ENCODE results near the gene GCFC2. TPM values are rescaled to one million over a fixed set of nuclear protein-coding genes. Genes with fewer than 3 reads are reported as not detected.

Gene GCFC2
- total and polyA plus RNA-seq, 2 experiments from 2014 or later, result 15.5 to 28.8 TPM

DNA sequence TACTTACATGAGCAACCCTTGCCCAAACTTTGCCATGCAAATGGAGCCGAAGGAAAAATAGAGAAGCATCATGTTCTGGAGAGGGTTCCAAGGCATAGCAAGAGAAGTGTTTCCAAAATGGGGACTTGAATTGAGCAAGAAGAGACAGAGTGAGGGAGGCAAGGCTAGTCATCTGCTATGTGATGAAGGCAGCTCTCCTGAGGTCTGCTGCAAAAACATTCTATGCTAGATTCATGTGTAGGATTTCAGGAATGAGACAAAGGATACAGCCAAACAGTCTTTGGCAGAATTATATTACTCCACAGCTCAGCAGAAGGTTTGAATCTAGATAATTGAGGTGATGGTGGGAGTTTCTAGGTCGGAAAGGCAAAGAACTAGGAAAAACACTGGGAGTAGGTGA lies 88.2 kb downstream of the GCFC2 start:
- Histone ChIP-seq H3K4me2 (no peak overlapping the region), H3K4me3 (no peak overlapping the region), H3K79me2 (no peaks in the 10 kb centered on the region), H2AFZ (no peak overlapping the region), H3K4me1 (ENCODE audit: insufficient read depth) (no peaks in the 10 kb centered on the region), H3K27me3 (no peaks in the 10 kb centered on the region), H4K20me1 (ENCODE audit: insufficient read depth, poor library complexity, severe bottlenecking) (no peaks in the 10 kb centered on the region), H3K27ac (no peak overlapping the region), H3K36me3 (replicated peaks; ENCODE audit: insufficient read depth, low read depth) (no peaks in the 10 kb centered on the region), H3K9me3 (ENCODE audit: low read depth) (no peaks in the 10 kb centered on the region), H3K9me2 (replicated peaks; ENCODE audit: insufficient read depth) (no peaks in the 10 kb centered on the region)
- 65% methylated on average over 2 of the region's 2 CpGs for WGBS (ENCODE audit: low lambda C conversion rate, missing lambda C conversion rate)
- no peak for DNase-seq (ENCODE audit: low spot score)
- TF ChIP-seq EZH2phosphoT487 (IDR thresholded peaks at IDR 0.05; ENCODE audit: low read depth, severe bottlenecking, unreplicated experiment), result no peak
- TF ChIP-seq EZH2 (IDR thresholded peaks at IDR 0.05; ENCODE audit: borderline replicate concordance), result no peak
- TF ChIP-seq, protein P1, sequence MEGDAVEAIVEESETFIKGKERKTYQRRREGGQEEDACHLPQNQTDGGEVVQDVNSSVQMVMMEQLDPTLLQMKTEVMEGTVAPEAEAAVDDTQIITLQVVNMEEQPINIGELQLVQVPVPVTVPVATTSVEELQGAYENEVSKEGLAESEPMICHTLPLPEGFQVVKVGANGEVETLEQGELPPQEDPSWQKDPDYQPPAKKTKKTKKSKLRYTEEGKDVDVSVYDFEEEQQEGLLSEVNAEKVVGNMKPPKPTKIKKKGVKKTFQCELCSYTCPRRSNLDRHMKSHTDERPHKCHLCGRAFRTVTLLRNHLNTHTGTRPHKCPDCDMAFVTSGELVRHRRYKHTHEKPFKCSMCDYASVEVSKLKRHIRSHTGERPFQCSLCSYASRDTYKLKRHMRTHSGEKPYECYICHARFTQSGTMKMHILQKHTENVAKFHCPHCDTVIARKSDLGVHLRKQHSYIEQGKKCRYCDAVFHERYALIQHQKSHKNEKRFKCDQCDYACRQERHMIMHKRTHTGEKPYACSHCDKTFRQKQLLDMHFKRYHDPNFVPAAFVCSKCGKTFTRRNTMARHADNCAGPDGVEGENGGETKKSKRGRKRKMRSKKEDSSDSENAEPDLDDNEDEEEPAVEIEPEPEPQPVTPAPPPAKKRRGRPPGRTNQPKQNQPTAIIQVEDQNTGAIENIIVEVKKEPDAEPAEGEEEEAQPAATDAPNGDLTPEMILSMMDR (IDR thresholded peaks at IDR 0.05; ENCODE audit: poor library complexity), result no peak

DNA sequence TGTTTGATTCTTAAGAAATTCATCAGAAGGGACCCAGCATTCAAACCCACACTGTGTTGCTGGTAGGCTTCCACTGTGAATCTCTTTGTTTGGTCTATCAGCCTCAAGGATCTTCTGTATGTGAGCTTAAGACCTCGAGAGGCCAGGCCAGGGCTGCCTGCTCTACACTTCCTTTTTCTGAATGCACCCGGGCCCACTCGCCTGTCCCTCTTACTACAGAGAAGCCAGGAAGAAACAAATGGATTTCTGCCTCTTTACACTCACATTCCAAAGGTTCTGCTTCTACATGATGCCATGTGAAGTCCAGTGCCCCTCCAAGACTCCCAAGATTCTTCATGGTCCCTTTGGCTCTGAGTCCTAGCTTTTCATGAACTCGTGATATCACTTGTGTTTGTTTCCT lies 89.5 kb downstream of the GCFC2 start:
- no peak overlapping the region for H2AFZ ChIP-seq
- no peaks in the 10 kb centered on the region for H3K4me1 ChIP-seq (ENCODE audit: insufficient read depth)
- DNase-seq (ENCODE audit: low spot score), result no peak
- TF ChIP-seq, protein P1 (IDR thresholded peaks at IDR 0.05; ENCODE audit: poor library complexity), result no peak
- TF ChIP-seq EZH2phosphoT487 (IDR thresholded peaks at IDR 0.05; ENCODE audit: low read depth, severe bottlenecking, unreplicated experiment) (no peak), EZH2 (IDR thresholded peaks at IDR 0.05; ENCODE audit: borderline replicate concordance) (no peak)
- H3K27ac ChIP-seq, result no peak overlapping the region
- H3K9me3 ChIP-seq (ENCODE audit: low read depth), result no peaks in the 10 kb centered on the region
- no peaks in the 10 kb centered on the region for H3K36me3 ChIP-seq (replicated peaks; ENCODE audit: insufficient read depth, low read depth)
- no peak overlapping the region for H3K4me3 ChIP-seq
- H3K9me2 ChIP-seq (replicated peaks; ENCODE audit: insufficient read depth), result no peaks in the 10 kb centered on the region
- no peaks in the 10 kb centered on the region for H3K27me3 ChIP-seq
- H3K79me2 ChIP-seq, result no peaks in the 10 kb centered on the region
- H3K4me2 ChIP-seq, result no peak overlapping the region
- 78% methylated on average over 4 of the region's 4 CpGs for WGBS (ENCODE audit: low lambda C conversion rate, missing lambda C conversion rate)
- H4K20me1 ChIP-seq (ENCODE audit: insufficient read depth, poor library complexity, severe bottlenecking), result no peaks in the 10 kb centered on the region

DNA sequence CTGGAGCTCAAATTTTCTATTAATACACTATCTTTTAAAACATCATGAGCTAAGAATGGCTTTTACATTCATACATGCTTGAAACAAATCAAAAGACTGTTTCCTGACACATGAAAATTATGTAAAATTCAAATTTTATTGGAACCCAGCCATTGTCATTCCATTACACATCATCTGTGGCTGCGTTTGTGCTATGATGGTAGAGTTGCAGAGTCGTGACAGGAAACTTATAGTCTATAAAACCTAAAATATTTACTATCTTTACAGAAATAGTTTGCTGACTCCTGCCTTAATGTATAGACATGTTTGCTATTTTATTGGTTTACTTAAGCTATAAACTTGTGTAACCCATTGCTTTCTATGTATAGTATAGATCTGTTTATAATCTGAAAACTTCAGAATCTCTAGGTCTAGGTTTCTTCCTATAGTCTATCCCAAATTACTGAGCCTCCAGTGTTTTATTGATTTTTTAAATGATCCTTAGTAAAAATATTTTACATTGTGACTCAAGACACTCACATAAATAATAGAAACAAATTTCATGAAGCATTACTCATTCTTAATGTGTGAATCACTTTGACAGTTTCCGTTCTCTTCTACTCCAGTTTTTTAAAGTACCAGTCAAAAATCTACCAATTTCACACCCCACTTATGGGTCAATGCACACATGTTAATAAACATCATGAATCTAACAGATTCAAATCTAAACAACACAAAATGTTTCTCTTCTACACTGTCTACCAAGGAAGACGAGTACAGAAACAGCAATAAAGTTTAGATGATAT lies 90.6 kb downstream of the GCFC2 start:
- no peak overlapping the region for H2AFZ ChIP-seq
- no peaks in the 10 kb centered on the region for H4K20me1 ChIP-seq (ENCODE audit: insufficient read depth, poor library complexity, severe bottlenecking)
- no peaks in the 10 kb centered on the region for H3K9me2 ChIP-seq (replicated peaks; ENCODE audit: insufficient read depth)
- H3K9me3 ChIP-seq (ENCODE audit: low read depth), result no peaks in the 10 kb centered on the region
- DNase-seq (ENCODE audit: low spot score), result no peak
- H3K4me2 ChIP-seq, result no peak overlapping the region
- no peaks in the 10 kb centered on the region for H3K4me1 ChIP-seq (ENCODE audit: insufficient read depth)
- 66% methylated on average over 4 of the region's 4 CpGs for WGBS (ENCODE audit: low lambda C conversion rate, missing lambda C conversion rate)
- H3K27ac ChIP-seq, result no peak overlapping the region
- H3K27me3 ChIP-seq, result no peaks in the 10 kb centered on the region
- TF ChIP-seq EZH2phosphoT487 (IDR thresholded peaks at IDR 0.05; ENCODE audit: low read depth, severe bottlenecking, unreplicated experiment), result no peak
- no peak for TF ChIP-seq EZH2 (IDR thresholded peaks at IDR 0.05; ENCODE audit: borderline replicate concordance)
- TF ChIP-seq, protein P1 (IDR thresholded peaks at IDR 0.05; ENCODE audit: poor library complexity), result no peak
- no peak overlapping the region for H3K4me3 ChIP-seq
- H3K36me3 ChIP-seq (replicated peaks; ENCODE audit: insufficient read depth, low read depth), result no peaks in the 10 kb centered on the region
- H3K79me2 ChIP-seq, result no peaks in the 10 kb centered on the region
